ENCODE results near the gene CXCL10.

DNA sequence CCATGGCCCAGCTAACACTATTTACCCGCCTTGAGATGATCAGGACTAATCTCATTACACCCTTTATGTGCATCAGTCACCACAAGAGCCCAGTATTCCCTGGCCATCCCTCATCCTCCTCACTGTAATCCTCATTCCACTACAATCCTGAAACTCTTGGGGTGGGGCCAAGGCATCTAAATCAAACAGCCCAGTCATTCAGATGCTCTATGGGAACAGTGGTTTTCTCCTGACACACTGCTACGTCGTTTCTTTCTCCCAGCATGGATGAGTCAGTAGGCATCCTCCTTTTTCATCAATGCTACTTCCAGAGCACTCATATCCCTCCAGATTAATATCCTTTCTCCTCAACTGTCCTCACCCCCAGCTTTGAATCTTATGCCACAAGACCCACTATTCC is 38.2 kb downstream of the CXCL10 start:
- no peak for TF ChIP-seq POLR2A (IDR thresholded peaks at IDR 0.05)
- TF ChIP-seq, protein P1, sequence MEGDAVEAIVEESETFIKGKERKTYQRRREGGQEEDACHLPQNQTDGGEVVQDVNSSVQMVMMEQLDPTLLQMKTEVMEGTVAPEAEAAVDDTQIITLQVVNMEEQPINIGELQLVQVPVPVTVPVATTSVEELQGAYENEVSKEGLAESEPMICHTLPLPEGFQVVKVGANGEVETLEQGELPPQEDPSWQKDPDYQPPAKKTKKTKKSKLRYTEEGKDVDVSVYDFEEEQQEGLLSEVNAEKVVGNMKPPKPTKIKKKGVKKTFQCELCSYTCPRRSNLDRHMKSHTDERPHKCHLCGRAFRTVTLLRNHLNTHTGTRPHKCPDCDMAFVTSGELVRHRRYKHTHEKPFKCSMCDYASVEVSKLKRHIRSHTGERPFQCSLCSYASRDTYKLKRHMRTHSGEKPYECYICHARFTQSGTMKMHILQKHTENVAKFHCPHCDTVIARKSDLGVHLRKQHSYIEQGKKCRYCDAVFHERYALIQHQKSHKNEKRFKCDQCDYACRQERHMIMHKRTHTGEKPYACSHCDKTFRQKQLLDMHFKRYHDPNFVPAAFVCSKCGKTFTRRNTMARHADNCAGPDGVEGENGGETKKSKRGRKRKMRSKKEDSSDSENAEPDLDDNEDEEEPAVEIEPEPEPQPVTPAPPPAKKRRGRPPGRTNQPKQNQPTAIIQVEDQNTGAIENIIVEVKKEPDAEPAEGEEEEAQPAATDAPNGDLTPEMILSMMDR (IDR thresholded peaks at IDR 0.05), result no peak
